ENCODE results near the gene DEFB132. TPM values are rescaled to one million over a fixed set of nuclear protein-coding genes. Genes with fewer than 3 reads are reported as not detected.
"Not testable (repeated sequence)": the region's sequence is repeated elsewhere in the genome, so short reads cannot be mapped to it uniquely, and the experiment has no call there.

DEFB132 gene
- total RNA-seq, 2 donors from 2014 or later = not detected

- ATAC-seq (ENCODE audit: insufficient number of reproducible peaks, low FRiP score, low read depth) = no peak
- Histone ChIP-seq H3K9me3 (no peaks in the 10 kb centered on the region), H3K4me1 (ENCODE audit: control insufficient read depth in 1 of 2, low read depth in 2 of 2) (no peaks in the 10 kb centered on the region), H3K4me3 (no peak overlapping the region), H3K27me3 (replicated peaks; ENCODE audit: insufficient read depth) (no peaks in the 10 kb centered on the region), H3K27ac (no peak overlapping the region), H3K36me3 (no peaks in the 10 kb centered on the region)
- no peak for TF ChIP-seq CTCF (IDR thresholded peaks at IDR 0.05)
- DNase-seq (ENCODE audit: low spot score) = no peak
These were observed 6.2 kb upstream of the DEFB132 start for GRCh38 chr20:251354-251753.

GRCh38 chr20:252801-253200 is 4.7 kb upstream of the DEFB132 start:
- Histone ChIP-seq H3K27me3 (replicated peaks; ENCODE audit: insufficient read depth) (no peaks in the 10 kb centered on the region), H3K9me3 (no peaks in the 10 kb centered on the region), H3K27ac (no peak overlapping the region), H3K36me3 (no peaks in the 10 kb centered on the region), H3K4me1 (ENCODE audit: control insufficient read depth in 1 of 2, low read depth in 2 of 2) (no peaks in the 10 kb centered on the region), H3K4me3 (no peak overlapping the region)
- DNase-seq (ENCODE audit: low spot score) (no peak), ATAC-seq (ENCODE audit: insufficient number of reproducible peaks, low FRiP score, low read depth) (no peak)
- TF ChIP-seq CTCF (IDR thresholded peaks at IDR 0.05) = no peak

GRCh38 chr20:253447-253846 is 4.1 kb upstream of the DEFB132 start:
- H3K4me3 ChIP-seq; H3K9me3 ChIP-seq; ATAC-seq (ENCODE audit: insufficient number of reproducible peaks, low FRiP score, low read depth); H3K36me3 ChIP-seq; H3K4me1 ChIP-seq (ENCODE audit: control insufficient read depth in 1 of 2, low read depth in 2 of 2); H3K27ac ChIP-seq; DNase-seq (ENCODE audit: low spot score); H3K27me3 ChIP-seq (replicated peaks; ENCODE audit: insufficient read depth): not testable (repeated sequence)

GRCh38 chr20:258269-258858 is 840 bp downstream of the DEFB132 start:
- no peak for TF ChIP-seq CTCF (IDR thresholded peaks at IDR 0.05)
- no peaks in the 10 kb centered on the region for H3K9me3 ChIP-seq
- no peak overlapping the region for H3K4me3 ChIP-seq
- H3K27me3 ChIP-seq (replicated peaks; ENCODE audit: insufficient read depth) = no peaks in the 10 kb centered on the region
- no peak for DNase-seq (ENCODE audit: low spot score)
- no peaks in the 10 kb centered on the region for H3K4me1 ChIP-seq (ENCODE audit: control insufficient read depth in 1 of 2, low read depth in 2 of 2)
- ATAC-seq (ENCODE audit: insufficient number of reproducible peaks, low FRiP score, low read depth) = no peak
- H3K27ac ChIP-seq = no peak overlapping the region
- H3K36me3 ChIP-seq = no peaks in the 10 kb centered on the region

- ATAC-seq (ENCODE audit: insufficient number of reproducible peaks, low FRiP score, low read depth) (no peak), DNase-seq (ENCODE audit: low spot score) (no peak)
- no peak overlapping the region for H3K4me3 ChIP-seq
- no peaks in the 10 kb centered on the region for H3K27me3 ChIP-seq (replicated peaks; ENCODE audit: insufficient read depth)
- H3K27ac ChIP-seq = no peak overlapping the region
- no peaks in the 10 kb centered on the region for H3K9me3 ChIP-seq
- H3K4me1 ChIP-seq (ENCODE audit: control insufficient read depth in 1 of 2, low read depth in 2 of 2) = no peaks in the 10 kb centered on the region
- H3K36me3 ChIP-seq = no peaks in the 10 kb centered on the region
- no peak for TF ChIP-seq CTCF (IDR thresholded peaks at IDR 0.05)
These were observed 1.4 kb downstream of the DEFB132 start for GRCh38 chr20:258963-259362.

- H3K36me3 ChIP-seq = no peaks in the 10 kb centered on the region
- H3K27me3 ChIP-seq (replicated peaks; ENCODE audit: insufficient read depth) = no peaks in the 10 kb centered on the region
- no peak for ATAC-seq (ENCODE audit: insufficient number of reproducible peaks, low FRiP score, low read depth)
- no peak overlapping the region for H3K4me3 ChIP-seq
- DNase-seq (ENCODE audit: low spot score) = no peak
- H3K9me3 ChIP-seq = no peaks in the 10 kb centered on the region
- TF ChIP-seq CTCF (IDR thresholded peaks at IDR 0.05) = no peak
- H3K27ac ChIP-seq = no peak overlapping the region
- no peaks in the 10 kb centered on the region for H3K4me1 ChIP-seq (ENCODE audit: control insufficient read depth in 1 of 2, low read depth in 2 of 2)
These were observed 2.5 kb downstream of the DEFB132 start for GRCh38 chr20:259981-260380.
